ENCODE measurements around the gene SLC16A7. TPM values are rescaled to one million over a fixed set of nuclear protein-coding genes. Genes with fewer than 3 reads are reported as not detected.

SLC16A7 gene
- total and polyA plus RNA-seq, 9 donors = 2.0 to 21.9 (median 13.7) TPM

DNA sequence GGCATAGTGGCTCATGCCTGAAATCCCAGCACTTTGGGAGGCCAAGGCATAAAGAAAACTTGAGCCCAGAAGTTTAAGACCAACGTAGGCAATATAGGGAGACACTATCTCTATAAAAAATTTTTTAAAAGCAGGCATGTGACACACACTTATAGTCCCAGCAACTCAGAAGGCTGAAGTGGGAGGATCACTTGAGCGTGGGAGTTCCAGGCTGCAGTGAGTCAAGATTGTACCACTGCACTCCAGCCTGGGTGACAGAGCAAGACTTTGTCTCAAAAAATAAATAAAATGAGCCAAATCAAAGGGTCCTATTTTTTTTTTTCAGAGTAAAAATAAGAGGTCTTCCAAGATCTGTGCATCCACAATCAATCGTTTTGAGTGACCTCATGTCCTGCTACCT, 237.6 kb downstream of the SLC16A7 start:
- no peaks in the 10 kb centered on the region for H3K27me3 ChIP-seq
- no peak for DNase-seq
- no peaks in the 10 kb centered on the region for H3K4me1 ChIP-seq (ENCODE audit: insufficient read depth)
- no peak for TF ChIP-seq POLR2A (IDR thresholded peaks at IDR 0.05)
- TF ChIP-seq, protein P1, sequence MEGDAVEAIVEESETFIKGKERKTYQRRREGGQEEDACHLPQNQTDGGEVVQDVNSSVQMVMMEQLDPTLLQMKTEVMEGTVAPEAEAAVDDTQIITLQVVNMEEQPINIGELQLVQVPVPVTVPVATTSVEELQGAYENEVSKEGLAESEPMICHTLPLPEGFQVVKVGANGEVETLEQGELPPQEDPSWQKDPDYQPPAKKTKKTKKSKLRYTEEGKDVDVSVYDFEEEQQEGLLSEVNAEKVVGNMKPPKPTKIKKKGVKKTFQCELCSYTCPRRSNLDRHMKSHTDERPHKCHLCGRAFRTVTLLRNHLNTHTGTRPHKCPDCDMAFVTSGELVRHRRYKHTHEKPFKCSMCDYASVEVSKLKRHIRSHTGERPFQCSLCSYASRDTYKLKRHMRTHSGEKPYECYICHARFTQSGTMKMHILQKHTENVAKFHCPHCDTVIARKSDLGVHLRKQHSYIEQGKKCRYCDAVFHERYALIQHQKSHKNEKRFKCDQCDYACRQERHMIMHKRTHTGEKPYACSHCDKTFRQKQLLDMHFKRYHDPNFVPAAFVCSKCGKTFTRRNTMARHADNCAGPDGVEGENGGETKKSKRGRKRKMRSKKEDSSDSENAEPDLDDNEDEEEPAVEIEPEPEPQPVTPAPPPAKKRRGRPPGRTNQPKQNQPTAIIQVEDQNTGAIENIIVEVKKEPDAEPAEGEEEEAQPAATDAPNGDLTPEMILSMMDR (IDR thresholded peaks at IDR 0.05) = no peak
- TF ChIP-seq EP300 (IDR thresholded peaks at IDR 0.05) = no peak
- H3K36me3 ChIP-seq = no peaks in the 10 kb centered on the region
- no peak overlapping the region for H3K27ac ChIP-seq
- H3K9me3 ChIP-seq = no peaks in the 10 kb centered on the region
- intact Hi-C loops (cut with DNase I) = no loop called here
- no peak overlapping the region for H3K4me3 ChIP-seq
- WGBS, 3 donors = 61 to 72% (median 71%) methylated on average over 3 of the region's 3 CpGs

DNA sequence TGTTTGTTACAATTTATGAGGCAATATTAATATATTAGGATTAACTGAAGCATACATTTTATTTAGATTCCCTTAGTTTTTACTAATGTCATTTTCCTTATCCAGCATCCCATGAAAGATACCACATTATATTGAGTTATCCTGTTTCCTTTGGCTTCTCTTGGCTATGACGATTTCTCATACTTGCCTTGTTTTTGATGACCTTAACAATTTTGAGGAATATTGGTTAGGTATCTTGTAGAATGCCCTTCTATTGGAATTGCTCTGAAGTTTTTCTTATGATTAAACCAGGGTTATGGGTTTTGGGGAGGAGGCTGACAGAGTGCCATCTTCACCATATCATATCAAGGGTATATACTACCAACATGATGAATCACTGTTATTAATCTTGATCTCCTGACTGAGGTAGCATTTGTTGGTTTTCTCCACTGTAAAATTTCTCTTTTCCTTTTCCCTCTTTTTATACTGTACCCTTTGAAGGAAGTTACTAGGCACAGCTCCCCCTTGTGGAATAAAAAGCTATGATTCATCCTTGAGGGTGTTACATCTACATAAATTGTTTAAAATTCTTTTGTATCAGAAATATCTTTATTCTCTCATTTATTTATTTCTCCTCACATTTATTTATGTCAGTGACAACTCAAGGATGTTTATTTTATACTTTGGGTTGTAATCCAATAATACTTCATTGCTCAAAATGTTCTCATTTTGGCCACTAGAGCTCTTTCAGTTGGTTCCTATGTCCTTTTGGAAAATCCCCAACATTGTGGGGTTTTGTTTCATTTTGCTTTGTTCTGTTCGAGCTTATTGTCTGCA, 239.0 kb downstream of the SLC16A7 start:
- no peaks in the 10 kb centered on the region for H3K27me3 ChIP-seq
- H3K36me3 ChIP-seq = no peaks in the 10 kb centered on the region
- intact Hi-C loops (cut with DNase I) = no loop called here
- no peaks in the 10 kb centered on the region for H3K9me3 ChIP-seq
- no peaks in the 10 kb centered on the region for H3K4me1 ChIP-seq (ENCODE audit: insufficient read depth)
- 59 to 73% (median 65%) methylated on average over 2 of the region's 2 CpGs for WGBS, 3 donors
- DNase-seq = no peak
- H3K27ac ChIP-seq = no peak overlapping the region
- TF ChIP-seq POLR2A (IDR thresholded peaks at IDR 0.05) (no peak), EP300 (IDR thresholded peaks at IDR 0.05) (no peak)
- TF ChIP-seq, protein P1 (IDR thresholded peaks at IDR 0.05) = no peak
- H3K4me3 ChIP-seq = no peak overlapping the region

Small RNA genes within 50 kb of the gene (small RNA-seq; reads per million reads assigned to genes)
- gene AC079905.2 (not detected), gene RNU4-20P (not detected)

Data from ovary (tissue), 9 donors.